GM12865 (cell line): Measurements from ENCODE around the gene AP1AR.
A peak's percentile ranks its signal among the peaks of the same experiment; 100 is the strongest.

ENCODE experiments used
- DNase-seq: peaks from one replicate; pipeline ENCODE4 v3.0.0; 2010; ENCODE audit warnings: low read depth
- H3K4me3 ChIP-seq: 2 replicates; pipeline ENCODE4 v1.5.1; 2011; ENCODE audit warnings: mild to moderate bottlenecking, low read depth, low read length, control low read depth
- TF ChIP-seq, protein P1 (sequence below): IDR thresholded peaks from 2 replicates; pipeline ENCODE4 v1.5.1; 2011; ENCODE audit warnings: low read length, control low read depth, low read depth, inconsistent platforms; ENCODE audit not compliant: insufficient read depth; ENCODE audit errors: missing control alignments

The AP1AR gene

GRCh38 chr4:112247021-112247420 is 15.4 kb downstream of the AP1AR start:
- TF ChIP-seq, protein P1, sequence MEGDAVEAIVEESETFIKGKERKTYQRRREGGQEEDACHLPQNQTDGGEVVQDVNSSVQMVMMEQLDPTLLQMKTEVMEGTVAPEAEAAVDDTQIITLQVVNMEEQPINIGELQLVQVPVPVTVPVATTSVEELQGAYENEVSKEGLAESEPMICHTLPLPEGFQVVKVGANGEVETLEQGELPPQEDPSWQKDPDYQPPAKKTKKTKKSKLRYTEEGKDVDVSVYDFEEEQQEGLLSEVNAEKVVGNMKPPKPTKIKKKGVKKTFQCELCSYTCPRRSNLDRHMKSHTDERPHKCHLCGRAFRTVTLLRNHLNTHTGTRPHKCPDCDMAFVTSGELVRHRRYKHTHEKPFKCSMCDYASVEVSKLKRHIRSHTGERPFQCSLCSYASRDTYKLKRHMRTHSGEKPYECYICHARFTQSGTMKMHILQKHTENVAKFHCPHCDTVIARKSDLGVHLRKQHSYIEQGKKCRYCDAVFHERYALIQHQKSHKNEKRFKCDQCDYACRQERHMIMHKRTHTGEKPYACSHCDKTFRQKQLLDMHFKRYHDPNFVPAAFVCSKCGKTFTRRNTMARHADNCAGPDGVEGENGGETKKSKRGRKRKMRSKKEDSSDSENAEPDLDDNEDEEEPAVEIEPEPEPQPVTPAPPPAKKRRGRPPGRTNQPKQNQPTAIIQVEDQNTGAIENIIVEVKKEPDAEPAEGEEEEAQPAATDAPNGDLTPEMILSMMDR = no peak
- DNase-seq = no peak
- no peak overlapping the region for H3K4me3 ChIP-seq

GRCh38 chr4:112251019-112251643 is 19.5 kb downstream of the AP1AR start:
- H3K4me3 ChIP-seq = no peak overlapping the region
- TF ChIP-seq, protein P1 = no peak
- no peak for DNase-seq

DNA sequence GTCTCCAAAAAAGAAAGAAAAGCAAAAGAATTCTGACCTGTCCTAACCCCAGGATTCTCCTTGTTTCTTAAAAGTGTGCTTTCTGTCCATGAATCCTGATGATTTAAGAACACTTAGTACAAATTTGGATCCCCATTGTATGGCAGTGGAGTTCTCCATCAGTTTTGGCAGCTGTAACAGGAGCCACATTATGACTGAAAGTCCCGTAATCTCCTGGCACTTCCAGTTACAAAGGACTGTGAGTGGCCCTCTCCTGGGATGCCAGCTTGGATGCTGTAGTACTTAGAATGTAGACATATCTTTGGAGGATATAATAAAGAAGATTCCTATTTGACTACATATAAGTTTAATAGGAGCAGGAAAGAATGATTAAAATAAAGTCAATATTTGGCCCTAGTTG is 20.6 kb downstream of the AP1AR start:
- no peak overlapping the region for H3K4me3 ChIP-seq
- no peak for DNase-seq
- TF ChIP-seq, protein P1 = no peak

GRCh38 chr4:112253382-112254000 is 21.9 kb downstream of the AP1AR start:
- H3K4me3 ChIP-seq = no peak overlapping the region
- TF ChIP-seq, protein P1 = no peak
- no peak for DNase-seq

DNA sequence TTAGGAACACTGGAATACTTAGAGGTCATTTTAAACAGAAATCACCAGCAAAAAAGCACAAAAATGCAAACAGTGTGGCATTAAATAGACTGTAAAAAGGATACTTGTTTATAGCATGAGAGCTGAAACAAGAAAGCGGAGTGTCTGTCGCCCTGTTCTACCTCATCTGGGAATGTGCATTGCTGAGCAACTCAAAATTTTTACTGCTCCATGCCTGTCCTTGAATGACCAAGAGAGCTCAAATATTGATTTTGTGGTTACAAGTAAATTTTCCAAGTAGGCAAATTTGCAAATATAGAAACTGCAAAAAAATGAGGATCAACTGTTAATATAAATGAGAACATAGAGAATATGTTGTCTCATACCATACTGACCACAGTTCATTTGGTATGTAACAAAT is 25.5 kb downstream of the AP1AR start:
- TF ChIP-seq, protein P1 = no peak
- H3K4me3 ChIP-seq = no peak overlapping the region
- no peak for DNase-seq

DNA sequence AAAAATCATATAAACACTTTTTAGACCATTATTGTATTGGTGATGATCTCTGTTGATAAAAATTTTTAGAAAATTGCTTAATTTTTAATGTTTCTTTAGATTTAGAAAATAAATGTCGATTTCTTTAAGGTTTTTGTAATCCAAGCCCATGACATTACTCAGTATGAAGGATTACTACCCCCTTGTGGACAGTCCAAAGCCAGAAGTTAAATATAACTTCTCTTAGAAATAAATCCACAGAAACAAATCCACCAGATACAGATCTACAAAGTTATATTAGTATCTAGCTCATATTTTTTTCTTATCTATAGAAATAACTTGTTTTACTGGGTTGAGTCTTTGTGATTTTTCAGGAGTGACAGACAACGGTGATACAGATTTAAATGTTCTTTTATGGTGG is 35.2 kb downstream of the AP1AR start:
- peak; percentile 35 for DNase-seq
- TF ChIP-seq, protein P1 = peak; percentile 28
- no peak overlapping the region for H3K4me3 ChIP-seq

DNA sequence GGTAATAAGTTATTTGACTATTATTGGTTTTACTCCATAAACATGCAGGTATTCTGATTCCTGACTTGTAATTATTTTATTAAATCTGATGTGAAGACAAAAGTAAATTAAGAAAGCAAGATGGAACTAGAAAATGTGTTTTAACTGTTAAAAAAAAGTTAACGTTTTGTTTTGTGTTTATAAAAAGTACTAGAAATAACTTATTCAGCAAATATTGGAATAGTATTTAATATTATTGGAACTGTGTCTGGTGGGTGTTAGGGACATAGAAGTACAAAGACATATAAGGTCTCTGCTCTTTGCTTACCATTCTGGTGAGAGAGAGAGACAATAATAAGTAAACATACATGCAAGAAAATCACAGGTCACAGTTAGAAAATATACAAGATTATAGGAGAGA is 38.5 kb downstream of the AP1AR start:
- no peak for DNase-seq
- TF ChIP-seq, protein P1 = no peak
- no peak overlapping the region for H3K4me3 ChIP-seq
